K562 (cell line): Measurements from ENCODE around the gene CCDC184. TPM values are rescaled to one million over a fixed set of nuclear protein-coding genes. Genes with fewer than 3 reads are reported as not detected.

Source experiments
- ATAC-seq: fragments of 200-7000 bp; cut with Tn5 transposase; 3 replicates; pipeline ENCODE4 v1.9.1; 2020; ENCODE audit warnings: moderate library complexity
- BruUV-seq: library from RNA; stranded (reverse); fragments of 400-500 nt; replicated peaks from 2 replicates; lab custom pipeline; 2021; lab: Mats Ljungman, UMichigan
- CTCF ChIA-PET: fragments of 300-600 bp; formaldehyde crosslinking; extraction: SDS; loops from one replicate; lab custom pipeline; 2021; ENCODE audit warnings: low intra/inter-chr PET ratio; lab: Yijun Ruan, JAX
- POLR2A ChIA-PET: fragments of 300-600, 350-650 bp; sonication (Branson Sonifier 250); formaldehyde crosslinking; extraction: SDS; loops from one replicate; lab custom pipeline; 2021; ENCODE audit warnings: antibody characterized with exemption, inconsistent platforms; lab: Yijun Ruan, JAX
- DNase-seq, 4 experiments: peaks; one replicate each; pipeline versions ENCODE4 v3.0.0 to v3.0.0-alpha.2; 2011 to 2018; ENCODE audit warnings: low spot score in 3 of 4, mixed read lengths in 3 of 4; ENCODE audit errors: extremely low read depth in 1 of 4
- FAIRE-seq: peaks from 2 replicates; lab custom pipeline; 2011; peaks lifted over from hg19 to GRCh38; lab: Jason Lieb, UNC
- H2AFZ ChIP-seq: 2 replicates; pipeline ENCODE4 v1.6.0; 2011; ENCODE audit warnings: low read depth, low read length, control low read depth, inconsistent platforms
- H3K27ac ChIP-seq: fragments of 200-600 bp; 3 replicates; pipeline ENCODE4 v1.8.0; 2011; ENCODE audit warnings: low read depth, mild to moderate bottlenecking, control low read depth, inconsistent platforms, low read length, moderate library complexity, mixed read lengths; ENCODE audit errors: extremely low read depth
- H3K27me3 ChIP-seq, 2 experiments: fragments of 300-600 bp in 1 of 2; 2 replicates in 1 of 2; 3 replicates in 1 of 2; pipeline versions ENCODE4 v1.6.0 to v1.8.0; 2011; ENCODE audit warnings: inconsistent platforms in 2 of 2, low read length in 2 of 2, mild to moderate bottlenecking in 1 of 2, mixed read lengths in 1 of 2, moderate library complexity in 1 of 2; ENCODE audit not compliant: control insufficient read depth in 2 of 2, insufficient read depth in 2 of 2
- H3K36me3 ChIP-seq: fragments of 300-600 bp; 3 replicates; pipeline ENCODE4 v1.8.0; 2011; ENCODE audit warnings: mild to moderate bottlenecking, low read length, inconsistent platforms; ENCODE audit not compliant: control insufficient read depth, insufficient read depth
- H3K4me1 ChIP-seq, 2 experiments: fragments of 200-600 bp in 1 of 2; replicated peaks in 1 of 2; 2 replicates in 1 of 2; 3 replicates in 1 of 2; pipeline versions ENCODE4 v1.5.1 to v1.8.0; 2011; ENCODE audit warnings: inconsistent platforms in 2 of 2, low read length in 2 of 2, mild to moderate bottlenecking in 1 of 2, mixed read lengths in 1 of 2, moderate library complexity in 1 of 2; ENCODE audit not compliant: control insufficient read depth in 2 of 2, insufficient read depth in 2 of 2
- H3K4me2 ChIP-seq: 2 replicates; pipeline ENCODE4 v1.6.1; 2011; ENCODE audit warnings: low read length, control low read depth, inconsistent platforms, mixed read lengths; ENCODE audit not compliant: insufficient read depth
- H3K4me3 ChIP-seq: fragments of 200-600 bp; sonication (generic), shearing (Covaris generic); 2 replicates; pipeline ENCODE4 v1.5.1; 2016; ENCODE audit warnings: control low read depth, inconsistent platforms
- H3K79me2 ChIP-seq: fragments of 200-600 bp; 3 replicates; pipeline ENCODE4 v1.8.0; 2011; ENCODE audit warnings: low read length, inconsistent platforms; ENCODE audit not compliant: control insufficient read depth, insufficient read depth
- H3K9ac ChIP-seq, 2 experiments: 2 replicates each; pipeline versions ENCODE4 v1.6.0 to v1.6.1; 2011; ENCODE audit warnings: low read depth in 2 of 2, low read length in 2 of 2, control low read depth in 1 of 2, inconsistent platforms in 1 of 2, mild to moderate bottlenecking in 1 of 2, mixed read lengths in 1 of 2; ENCODE audit not compliant: insufficient read depth in 1 of 2
- H3K9me1 ChIP-seq: one replicate; pipeline ENCODE4 v1.6.0; 2011; ENCODE audit warnings: inconsistent platforms, mild to moderate bottlenecking, low read length, moderate library complexity; ENCODE audit not compliant: control insufficient read depth, insufficient read depth
- H3K9me3 ChIP-seq: replicated peaks from 2 replicates; pipeline ENCODE4 v1.5.1; 2011; ENCODE audit warnings: low read depth, low read length, inconsistent platforms; ENCODE audit not compliant: control insufficient read depth, insufficient read depth
- H4K20me1 ChIP-seq: replicated peaks from 2 replicates; pipeline ENCODE4 v1.6.1; 2011; ENCODE audit warnings: low read length, inconsistent platforms, mixed read lengths; ENCODE audit not compliant: control insufficient read depth, insufficient read depth
- ARHGAP35 ChIP-seq: fragments of 450-650 bp; IDR thresholded peaks from 2 replicates; pipeline ENCODE4 v1.6.1; 2018; ENCODE audit not compliant: partially characterized antibody
- ARID2 ChIP-seq: fragments of 450-650 bp; IDR thresholded peaks from 2 replicates; pipeline ENCODE4 v1.6.1; 2017; ENCODE audit warnings: antibody characterized with exemption, mild to moderate bottlenecking
- BCOR ChIP-seq: fragments of 450-650 bp; IDR thresholded peaks from 2 replicates; pipeline ENCODE4 v1.6.1; 2016
- CBX5 ChIP-seq: IDR thresholded peaks from 2 replicates; pipeline ENCODE4 v1.6.1; 2014; ENCODE audit warnings: low read depth, borderline replicate concordance
- FOXK2 ChIP-seq, 2 experiments: fragments of 450-650 bp; IDR thresholded peaks in 1 of 2; conservative IDR thresholded peaks in 1 of 2; 2 replicates each; pipeline ENCODE4 v1.6.1; 2016; ENCODE audit warnings: low read depth in 2 of 2, mild to moderate bottlenecking in 1 of 2
- MEIS2 ChIP-seq: fragments of 450-650 bp; IDR thresholded peaks from 2 replicates; pipeline ENCODE4 v1.6.1; 2014; ENCODE audit warnings: mild to moderate bottlenecking; ENCODE audit not compliant: partially characterized antibody
- MTA1 ChIP-seq: fragments of 450-650 bp; IDR thresholded peaks from 2 replicates; pipeline ENCODE4 v1.6.1; 2017; ENCODE audit warnings: borderline replicate concordance
- NONO ChIP-seq, 2 experiments: fragments of 200-400 bp in 1 of 2; fragments of 450-650 bp in 1 of 2; formaldehyde crosslinking in 1 of 2; IDR thresholded peaks; 2 replicates each; pipeline ENCODE4 v1.6.1; 2017; ENCODE audit warnings: low read depth in 2 of 2, mild to moderate bottlenecking in 2 of 2, moderate library complexity in 2 of 2, low read length in 1 of 2
- NR2C2 ChIP-seq, 2 experiments: fragments of 200-800 bp in 1 of 2; sonication (Bioruptor generic) in 1 of 2; sonication (generic) in 1 of 2; formaldehyde crosslinking in 1 of 2; IDR thresholded peaks; 2 replicates each; pipeline versions ENCODE4 v1.6.1 to v1.8.0; 2016 to 2022; ENCODE audit warnings: mild to moderate bottlenecking in 1 of 2, missing compliant biosample characterization in 1 of 2, missing genetic modification characterization in 1 of 2, missing genetic modification reagents in 1 of 2
- POU5F1 ChIP-seq: fragments of 150-350 bp; IDR thresholded peaks from 2 replicates; pipeline ENCODE4 v1.6.1; 2014; ENCODE audit warnings: borderline replicate concordance, low read length, low read depth, mild to moderate bottlenecking; ENCODE audit not compliant: partially characterized antibody
- TRIM24 ChIP-seq, 2 experiments: fragments of 450-650 bp; IDR thresholded peaks; 2 replicates each; pipeline ENCODE4 v1.6.1; 2016
- WHSC1 ChIP-seq: IDR thresholded peaks from one replicate; pipeline ENCODE4 v1.6.1; 2012; ENCODE audit warnings: low read length, control low read depth, inconsistent platforms
- ZFPM2 ChIP-seq: fragments of 250-450 bp; sonication (Bioruptor Pico); IDR thresholded peaks from 2 replicates; pipeline ENCODE4 v1.5.1; 2022; ENCODE audit warnings: mild to moderate bottlenecking
- ZNF263 ChIP-seq: sonication (generic); formaldehyde crosslinking; IDR thresholded peaks from 2 replicates; pipeline ENCODE4 v1.8.0; 2022; ENCODE audit warnings: mild to moderate bottlenecking, missing genetic modification reagents, borderline replicate concordance
- WGBS: fragments of 100-300 bp; shearing (Covaris generic); methylation state at CpG from one replicate; pipeline ENCODE4 v1.1.6; 2016; ENCODE audit warnings: low coverage, mixed read lengths; ENCODE audit not compliant: insufficient coverage; ENCODE audit errors: missing lambda C conversion rate; 5-methylcytosine and 5-hydroxymethylcytosine counted together
- in situ Hi-C: fragments of 300-500 bp; cut with MboI; formaldehyde crosslinking; loops from 4 replicates; pipeline ENCODE4 v1.15.0; 2018; ENCODE audit warnings: inconsistent platforms, mixed read lengths
- intact Hi-C: fragments of 100-400 bp; cut with micrococcal nuclease; formaldehyde crosslinking; loops from 2 replicates; pipeline ENCODE4 v1.14.2; 2022
- polyA plus RNA-seq, 8 experiments: library from polyadenylated mRNA; depleted of rRNA in 4 of 8; stranded (reverse) in 5 of 8; unstranded in 3 of 8; fragments of >200 nt; fragmentation: Nextera tagmentation in 2 of 8; fragmentation: Illumina TruSeq in 1 of 8; extraction: Ambion mirVana in 2 of 8; extraction: Trizol in 1 of 8; gene quantifications; 2 replicates each; pipeline versions ENCODE4 v1.2.1 to v1.2.3, GENCODE V29; 2011 to 2014; ENCODE audit warnings: inconsistent platforms in 1 of 8, missing spikeins in 1 of 8
- total RNA-seq, 7 experiments: library from RNA; depleted of rRNA in 6 of 7; stranded (reverse); fragments of >200 nt in 6 of 7; fragmentation: Illumina TruSeq in 2 of 7; extraction: Trizol in 2 of 7; gene quantifications; 2 replicates each; pipeline versions ENCODE4 v1.2.1 to v1.2.3, GENCODE V29; 2011 to 2021; ENCODE audit warnings: low replicate concordance in 1 of 7
- TF ChIP-seq, protein P1 (sequence below), 2 experiments: IDR thresholded peaks in 1 of 2; conservative IDR thresholded peaks in 1 of 2; 2 replicates each; pipeline ENCODE4 v1.6.1; 2016; ENCODE audit warnings: low read depth in 2 of 2, mild to moderate bottlenecking in 1 of 2, missing compliant biosample characterization in 1 of 2, missing genetic modification characterization in 1 of 2, moderate library complexity in 1 of 2
- TF ChIP-seq, protein P2 (sequence below): fragments of 450-650 bp; IDR thresholded peaks from 2 replicates; pipeline ENCODE4 v1.6.1; 2018; ENCODE audit not compliant: partially characterized antibody

The CCDC184 gene
- total and polyA plus RNA-seq, 9 of the 15 experiments (the other 6 are each of a cell fraction or from before 2014, with no cell fraction given), result 0.09 TPM; not detected in 8

DNA sequence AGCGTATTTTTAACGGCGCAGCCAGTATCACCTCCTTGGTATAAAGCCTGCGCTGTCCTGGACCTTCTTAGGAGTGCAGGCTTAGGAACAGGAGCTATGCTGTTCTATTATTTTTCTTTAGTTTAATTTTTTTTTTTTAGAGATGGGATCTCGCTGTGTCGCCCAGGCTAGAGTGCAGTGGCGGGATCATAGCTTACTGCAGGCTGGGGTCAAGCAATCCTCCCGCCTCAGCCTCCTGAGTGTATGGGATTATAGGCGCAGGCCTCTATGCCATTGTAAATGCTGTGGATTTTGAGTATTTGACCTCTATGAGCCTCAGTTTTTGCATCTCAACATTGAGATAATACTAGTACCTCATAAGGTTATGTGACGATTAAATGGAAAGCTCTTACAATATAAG is 15.5 kb downstream of the CCDC184 start:
- peak; percentile 35 for ATAC-seq
- H3K9ac ChIP-seq, result peak overlapping the region; percentile 98 to 100
- BruUV-seq, result no TSS peak
- TF ChIP-seq, protein P1, sequence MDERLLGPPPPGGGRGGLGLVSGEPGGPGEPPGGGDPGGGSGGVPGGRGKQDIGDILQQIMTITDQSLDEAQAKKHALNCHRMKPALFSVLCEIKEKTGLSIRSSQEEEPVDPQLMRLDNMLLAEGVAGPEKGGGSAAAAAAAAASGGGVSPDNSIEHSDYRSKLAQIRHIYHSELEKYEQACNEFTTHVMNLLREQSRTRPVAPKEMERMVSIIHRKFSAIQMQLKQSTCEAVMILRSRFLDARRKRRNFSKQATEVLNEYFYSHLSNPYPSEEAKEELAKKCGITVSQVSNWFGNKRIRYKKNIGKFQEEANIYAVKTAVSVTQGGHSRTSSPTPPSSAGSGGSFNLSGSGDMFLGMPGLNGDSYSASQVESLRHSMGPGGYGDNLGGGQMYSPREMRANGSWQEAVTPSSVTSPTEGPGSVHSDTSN (CRISPR knock-in tag; IDR thresholded peaks at IDR 0.05; ENCODE audit: low read depth), result no peak
- TF ChIP-seq, protein P1 (tag; conservative IDR thresholded peaks at IDR 0.05; ENCODE audit: low read depth), result no peak
- peak in 1 of 2 experiments; percentile 26; a peak in 1 of 4 replicates for TF ChIP-seq TRIM24 (IDR thresholded peaks at IDR 0.05)
- TF ChIP-seq ZNF263 (CRISPR knock-in tag), result 0 out of 2 replicates have a peak, but pooled peaks have one; percentile 28
- no peak for TF ChIP-seq NONO (IDR thresholded peaks at IDR 0.05; ENCODE audit: low read depth in 2 of 2, low read length in 1 of 2)
- 0 out of 2 replicates have a peak, but pooled peaks have one; percentile 4 for TF ChIP-seq ARID2
- TF ChIP-seq MEIS2, result no peak
- TF ChIP-seq BCOR, result peak; percentile 31; the same call in 1 of the 2 replicates
- TF ChIP-seq ZFPM2 (CRISPR knock-in tag), result no peak
- TF ChIP-seq WHSC1, result no peak
- no peak for TF ChIP-seq ARHGAP35
- no peak for TF ChIP-seq FOXK2 (conservative IDR thresholded peaks at IDR 0.05 in 1 of 2, IDR thresholded peaks at IDR 0.05 in 1 of 2; ENCODE audit: low read depth in 2 of 2)
- TF ChIP-seq, protein P2, sequence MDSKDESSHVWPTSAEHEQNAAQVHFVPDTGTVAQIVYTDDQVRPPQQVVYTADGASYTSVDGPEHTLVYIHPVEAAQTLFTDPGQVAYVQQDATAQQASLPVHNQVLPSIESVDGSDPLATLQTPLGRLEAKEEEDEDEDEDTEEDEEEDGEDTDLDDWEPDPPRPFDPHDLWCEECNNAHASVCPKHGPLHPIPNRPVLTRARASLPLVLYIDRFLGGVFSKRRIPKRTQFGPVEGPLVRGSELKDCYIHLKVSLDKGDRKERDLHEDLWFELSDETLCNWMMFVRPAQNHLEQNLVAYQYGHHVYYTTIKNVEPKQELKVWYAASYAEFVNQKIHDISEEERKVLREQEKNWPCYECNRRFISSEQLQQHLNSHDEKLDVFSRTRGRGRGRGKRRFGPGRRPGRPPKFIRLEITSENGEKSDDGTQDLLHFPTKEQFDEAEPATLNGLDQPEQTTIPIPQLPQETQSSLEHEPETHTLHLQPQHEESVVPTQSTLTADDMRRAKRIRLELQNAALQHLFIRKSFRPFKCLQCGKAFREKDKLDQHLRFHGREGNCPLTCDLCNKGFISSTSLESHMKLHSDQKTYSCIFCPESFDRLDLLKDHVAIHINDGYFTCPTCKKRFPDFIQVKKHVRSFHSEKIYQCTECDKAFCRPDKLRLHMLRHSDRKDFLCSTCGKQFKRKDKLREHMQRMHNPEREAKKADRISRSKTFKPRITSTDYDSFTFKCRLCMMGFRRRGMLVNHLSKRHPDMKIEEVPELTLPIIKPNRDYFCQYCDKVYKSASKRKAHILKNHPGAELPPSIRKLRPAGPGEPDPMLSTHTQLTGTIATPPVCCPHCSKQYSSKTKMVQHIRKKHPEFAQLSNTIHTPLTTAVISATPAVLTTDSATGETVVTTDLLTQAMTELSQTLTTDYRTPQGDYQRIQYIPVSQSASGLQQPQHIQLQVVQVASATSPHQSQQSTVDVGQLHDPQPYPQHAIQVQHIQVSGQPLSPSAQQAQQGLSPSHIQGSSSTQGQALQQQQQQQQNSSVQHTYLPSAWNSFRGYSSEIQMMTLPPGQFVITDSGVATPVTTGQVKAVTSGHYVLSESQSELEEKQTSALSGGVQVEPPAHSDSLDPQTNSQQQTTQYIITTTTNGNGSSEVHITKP, result no peak
- no peak for TF ChIP-seq CBX5
- TF ChIP-seq NR2C2 (CRISPR knock-in tag; IDR thresholded peaks at IDR 0.05), result no peak
- no peak for TF ChIP-seq NR2C2 (tag; IDR thresholded peaks at IDR 0.05)
- no peak for TF ChIP-seq POU5F1
- no peak for TF ChIP-seq MTA1

More for the DNA sequence above, 15.5 kb downstream of the CCDC184 start:
- Histone ChIP-seq H3K9me1 (no peaks in the 10 kb centered on the region), H3K27me3 (no peaks in the 10 kb centered on the region; a peak in 1 of 5 replicates), H3K27ac (peak overlapping the region; percentile 100), H2AFZ (peak overlapping the region; percentile 93), H3K79me2 (peaks cover 22% of the 10 kb centered on the region), H3K4me1 (peaks cover 4 to 9% of the 10 kb centered on the region in 2 experiments; a peak in 3 of 5 replicates), H3K36me3 (no peaks in the 10 kb centered on the region; the same call in 2 of the 3 replicates), H4K20me1 (no peaks in the 10 kb centered on the region), H3K9me3 (no peaks in the 10 kb centered on the region), H3K4me2 (peak overlapping the region; percentile 99), H3K4me3 (peak overlapping the region; percentile 73)
- WGBS, result 15% methylated on average over 10 of the region's 10 CpGs
- DNase-seq (no peak), FAIRE-seq (no peak)
- intact Hi-C loops (loop anchor here (2.0 kb wide), 1 partner anchor 152 kb away; the partner anchor contains the start of gene ZNF641), in situ Hi-C loops (no loop called here)
- CTCF ChIA-PET, result no interaction called here
- POLR2A ChIA-PET, result interaction anchor here (0.6 to 2.1 kb wide), 13 partner anchors 9 to 256 kb away, joined by 3 to 8 read pairs (median 4); no protein-coding TSS in a partner anchor
